Measurements from ENCODE around the gene FLNB.

Gene FLNB

GRCh38 chr3:58009749-58010535, 1.7 kb downstream of the FLNB start:
- no peak for DNase-seq

DNA sequence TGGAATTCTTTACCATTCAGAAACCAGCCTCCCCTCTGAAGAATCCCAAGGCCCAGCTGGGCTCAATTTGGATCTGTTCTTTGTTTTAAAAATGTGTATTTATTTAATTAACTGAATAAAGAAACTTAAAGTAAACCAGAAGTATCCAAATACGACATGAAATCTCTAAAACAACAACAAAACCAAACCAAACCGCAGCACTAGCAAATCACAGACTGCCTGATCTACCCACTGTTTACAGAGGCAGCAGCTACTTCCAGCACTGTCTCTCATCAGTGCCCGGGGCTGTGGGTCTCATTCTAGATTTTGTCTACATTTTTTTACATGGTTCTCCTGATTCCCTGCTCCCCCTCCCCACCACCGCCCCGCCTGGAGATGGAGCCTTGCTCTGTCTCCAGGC, 2.3 kb downstream of the FLNB start:
- no peak for DNase-seq

- DNase-seq = no peak
Measured at GRCh38 chr3:58011580-58011979, 3.4 kb downstream of the FLNB start.

DNA sequence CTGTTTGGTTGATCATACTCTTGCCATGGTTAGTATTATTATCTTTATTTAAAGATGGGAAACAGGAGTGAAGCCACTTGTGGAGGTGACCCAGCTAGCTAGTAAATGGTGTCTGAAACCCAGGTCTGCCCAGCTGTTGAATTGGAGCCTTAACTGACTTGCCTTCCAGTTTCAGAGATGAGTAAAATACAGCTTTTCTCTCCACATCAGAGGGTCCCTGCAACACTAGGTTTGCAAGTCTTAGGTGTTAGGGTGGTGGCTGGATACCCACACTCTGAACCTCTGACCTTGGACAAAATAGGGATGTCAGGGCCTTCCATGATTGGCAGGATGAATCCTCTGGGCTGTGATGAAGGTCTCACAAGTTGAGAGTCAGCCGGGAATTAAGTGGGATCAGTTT, 4.1 kb downstream of the FLNB start:
- DNase-seq = no peak

- DNase-seq = no peak
Measured at GRCh38 chr3:58013099-58013498, 4.9 kb downstream of the FLNB start.

- DNase-seq = no peak
Measured at GRCh38 chr3:58013973-58014649, 5.9 kb downstream of the FLNB start.

GRCh38 chr3:58015520-58015915, 7.3 kb downstream of the FLNB start:
- no peak for DNase-seq

DNA sequence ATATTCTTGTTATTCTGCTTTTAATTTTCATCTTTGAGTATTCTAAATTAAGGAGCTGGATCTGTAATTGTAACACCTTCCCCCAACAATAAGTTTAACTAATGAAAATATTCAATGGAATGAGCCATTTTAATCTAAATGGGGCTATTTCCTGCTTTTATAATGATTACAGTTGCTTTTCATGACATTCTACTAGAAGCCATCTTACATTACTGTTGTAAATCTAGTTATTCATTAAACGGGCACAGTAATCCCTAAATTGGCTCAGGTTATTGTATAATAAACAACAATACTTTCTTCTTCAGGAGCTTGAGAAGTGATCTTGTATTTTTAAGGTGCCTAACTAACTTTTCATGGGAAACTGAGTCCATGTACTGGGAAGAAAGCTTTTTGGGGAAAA, 8.5 kb downstream of the FLNB start:
- DNase-seq = no peak

GRCh38 chr3:58018892-58019742, 10.9 kb downstream of the FLNB start:
- DNase-seq = no peak

- no peak for DNase-seq
Measured at GRCh38 chr3:58020783-58021071, 12.5 kb downstream of the FLNB start.

DNA sequence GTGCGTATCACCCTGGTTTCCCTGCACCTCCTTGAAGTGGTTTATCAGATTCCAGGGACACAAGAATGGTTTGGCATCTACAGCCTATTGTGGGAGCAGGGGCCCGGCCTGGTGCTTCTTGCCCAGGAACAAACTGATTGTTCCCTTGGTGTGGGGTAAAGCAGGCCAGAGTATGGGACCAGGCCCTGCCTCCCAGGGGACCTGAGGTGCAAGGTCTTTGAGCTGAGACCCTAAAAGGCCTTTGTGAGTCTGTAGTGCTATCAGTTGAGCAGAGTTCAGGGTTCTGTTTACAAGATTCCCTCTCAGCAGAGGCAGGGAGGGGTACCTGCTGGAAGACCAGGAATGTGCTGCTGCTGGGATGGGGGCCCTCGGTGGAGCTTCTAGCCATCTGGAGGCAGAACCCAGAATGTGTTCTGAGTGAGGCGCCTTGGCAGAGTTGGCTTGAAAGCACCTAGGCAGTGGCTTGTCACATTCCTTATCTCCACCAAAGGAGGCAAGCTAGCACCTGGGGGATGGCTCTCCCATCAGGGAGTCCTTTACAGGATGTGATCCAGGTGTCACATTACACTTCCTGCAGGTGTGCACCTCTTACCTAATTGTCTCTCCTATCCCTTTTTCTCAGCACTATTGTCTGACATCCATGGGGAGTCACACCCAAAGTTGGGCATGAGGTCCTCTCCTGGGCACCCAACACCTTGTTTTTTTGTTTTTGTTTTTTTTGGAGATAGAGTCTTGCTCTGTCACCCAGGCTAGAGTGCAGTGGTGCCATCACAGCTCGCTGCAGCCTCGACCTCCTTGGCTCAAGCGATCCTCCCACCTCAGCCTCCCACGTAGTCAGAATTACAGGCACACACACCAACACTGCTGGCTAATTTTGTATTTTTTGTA, 13.1 kb downstream of the FLNB start:
- DNase-seq = no peak

DNA sequence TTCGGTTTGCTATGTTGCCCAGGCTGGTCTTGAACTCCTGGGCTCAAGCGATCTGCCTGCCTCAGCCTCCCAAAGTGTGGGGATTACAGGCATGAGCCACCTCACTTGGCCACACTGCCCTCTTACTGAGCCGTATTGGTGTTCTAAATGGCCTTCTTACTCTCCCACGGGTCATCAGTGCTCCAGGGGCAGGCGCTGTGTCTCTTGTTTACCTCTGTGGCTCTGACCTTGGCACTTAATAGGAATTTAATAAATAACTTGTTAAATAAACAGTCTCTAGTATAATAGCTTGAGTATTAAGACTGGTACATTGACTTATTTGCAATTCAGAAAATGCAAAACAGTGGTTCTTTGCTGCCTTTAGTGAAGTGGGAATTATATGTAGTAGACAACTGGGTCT, 13.7 kb downstream of the FLNB start:
- DNase-seq = no peak

GRCh38 chr3:58022490-58022889, 14.3 kb downstream of the FLNB start:
- no peak for DNase-seq

- DNase-seq = no peak
Measured at GRCh38 chr3:58023531-58023930, 15.3 kb downstream of the FLNB start.

DNA sequence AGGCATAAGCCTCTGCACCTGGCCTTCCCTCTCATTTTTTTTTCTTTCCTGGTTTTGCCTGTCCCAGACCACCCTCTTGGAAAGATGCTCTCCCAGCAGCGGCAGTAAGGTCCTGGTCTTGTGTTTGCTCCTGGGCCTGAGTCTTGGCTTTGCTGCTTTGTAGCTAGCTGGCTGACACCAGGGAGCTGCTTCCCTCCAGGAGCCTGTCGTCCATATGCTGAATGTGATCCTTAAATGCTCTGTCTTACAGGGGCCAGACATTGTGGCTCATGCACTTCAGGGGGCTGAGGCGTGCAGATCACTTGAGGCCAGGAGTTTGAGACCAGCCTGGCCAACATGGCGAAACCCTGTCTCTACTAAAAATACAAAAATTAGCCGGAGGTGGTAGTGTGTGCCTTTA, 17.2 kb downstream of the FLNB start:
- DNase-seq = no peak

DNA sequence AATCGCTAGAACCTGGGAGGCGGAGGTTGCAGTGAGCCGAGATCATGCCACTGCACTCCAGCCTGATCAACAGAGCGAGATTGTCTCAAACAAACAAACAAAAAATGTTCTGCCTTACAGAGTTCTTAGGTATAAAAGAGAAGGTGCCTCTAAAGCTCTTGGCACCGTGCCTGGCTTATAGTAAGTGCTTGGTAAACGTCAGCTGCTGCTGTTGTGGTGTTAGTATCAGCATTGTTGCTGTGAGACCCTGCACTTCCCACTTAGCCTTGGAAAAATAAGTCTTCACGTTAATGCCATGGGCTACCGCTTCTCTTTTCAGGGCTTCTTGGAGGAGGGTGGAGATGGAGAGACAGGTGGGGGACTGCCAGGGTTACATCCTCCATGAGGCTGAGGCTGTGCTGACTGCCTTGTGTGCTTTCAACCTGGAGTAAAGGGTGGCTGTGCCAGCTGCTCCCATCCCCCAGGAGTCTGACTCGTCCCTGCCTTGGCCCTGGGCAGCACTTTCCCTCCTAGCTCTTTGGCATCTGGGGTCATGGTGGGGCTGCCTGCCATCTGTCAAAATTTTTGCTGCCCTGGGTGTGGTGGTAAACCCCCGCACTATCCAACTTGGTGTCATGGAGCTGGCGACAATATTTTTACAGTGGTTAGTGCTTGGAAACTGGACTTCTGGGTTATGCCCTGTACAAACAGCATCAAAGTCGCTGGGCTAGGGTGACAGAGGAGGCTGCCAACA, 17.8 kb downstream of the FLNB start:
- DNase-seq = no peak

GRCh38 chr3:58026598-58026997, 18.4 kb downstream of the FLNB start:
- DNase-seq = no peak

- no peak for DNase-seq
Measured at GRCh38 chr3:58027704-58028317, 19.6 kb downstream of the FLNB start.

GRCh38 chr3:58028902-58029301, 20.7 kb downstream of the FLNB start:
- no peak for DNase-seq

- DNase-seq = no peak
Measured at GRCh38 chr3:58029842-58030584, 21.8 kb downstream of the FLNB start.

- no peak for DNase-seq
Measured at GRCh38 chr3:58032186-58032585, 24.0 kb downstream of the FLNB start.
